ENCODE data around the gene NAPA. TPM values are rescaled to one million over a fixed set of nuclear protein-coding genes. Genes with fewer than 3 reads are reported as not detected.

NAPA gene
- polyA plus RNA-seq, 3 donors: 77.5 to 135 (median 111) TPM

- H3K79me2 ChIP-seq (ENCODE audit: insufficient read depth, low read length): no peaks in the 10 kb centered on the region
- Mint-ChIP-seq H3K9me3 (no peaks in the 10 kb centered on the region), H3K4me1 (no peaks in the 10 kb centered on the region), H3K27me3 (ENCODE audit: low read depth in 3 of 3) (peaks cover 0 to 2% (median 2%) of the 10 kb centered on the region in 3 donors), H3K27ac (no peak overlapping the region), H3K36me3 (peaks cover 71 to 93% of the 10 kb centered on the region in 2 donors), H3K4me3 (no peak overlapping the region)
- no peaks in the 10 kb centered on the region for H3K4me1 ChIP-seq (ENCODE audit: control insufficient read depth in 1 of 2, insufficient read depth in 2 of 2, low read length in 2 of 2)
- no peak overlapping the region for H3K4me2 ChIP-seq (replicated peaks; ENCODE audit: extremely low read depth, low read length, poor library complexity, severe bottlenecking)
- H3K9me3 ChIP-seq (replicated peaks in 1 of 2; ENCODE audit: control insufficient read depth in 1 of 2, insufficient read depth in 1 of 2, low read length in 2 of 2): no peaks in the 10 kb centered on the region
- H3K27me3 ChIP-seq (ENCODE audit: control insufficient read depth in 2 of 2, insufficient read depth in 2 of 2, low read length in 2 of 2): no peaks in the 10 kb centered on the region
- no peak overlapping the region for H3K27ac ChIP-seq (ENCODE audit: low read depth in 1 of 2, low read length in 2 of 2)
- no peak overlapping the region for H3K9ac ChIP-seq (ENCODE audit: insufficient read depth, low read length, poor library complexity, severe bottlenecking)
- intact Hi-C loops (cut with micrococcal nuclease): no loop called here
- H3K4me3 ChIP-seq (replicated peaks in 1 of 3; ENCODE audit: low read depth in 2 of 3, low read length in 3 of 3): no peak overlapping the region
- 97% methylated on average over 4 of the region's 5 CpGs for WGBS (ENCODE audit: insufficient coverage)
- no peak for DNase-seq
- TF ChIP-seq CTCF (IDR thresholded peaks at IDR 0.05): no peak
- no peak overlapping the region for H2AFZ ChIP-seq (ENCODE audit: insufficient read depth, low read depth, low read length, poor library complexity, severe bottlenecking)
- peaks cover 72% of the 10 kb centered on the region for H4K20me1 ChIP-seq (ENCODE audit: insufficient read depth, low read length)
- H3K36me3 ChIP-seq (replicated peaks in 1 of 2; ENCODE audit: control insufficient read depth in 1 of 2, insufficient read depth in 2 of 2, low read length in 2 of 2): peaks cover 90 to 100% of the 10 kb centered on the region in 2 donors
Observed at GRCh38 chr19:47494211-47494547, 20.7 kb downstream of the NAPA start.

- Histone ChIP-seq H2AFZ (ENCODE audit: insufficient read depth, low read depth, low read length, poor library complexity, severe bottlenecking) (no peak overlapping the region), H3K36me3 (replicated peaks in 1 of 2; ENCODE audit: control insufficient read depth in 1 of 2, insufficient read depth in 2 of 2, low read length in 2 of 2) (peaks cover 89 to 100% of the 10 kb centered on the region in 2 donors), H3K9ac (ENCODE audit: insufficient read depth, low read length, poor library complexity, severe bottlenecking) (no peak overlapping the region), H3K4me2 (replicated peaks; ENCODE audit: extremely low read depth, low read length, poor library complexity, severe bottlenecking) (no peak overlapping the region), H3K4me3 (replicated peaks in 1 of 3; ENCODE audit: low read depth in 2 of 3, low read length in 3 of 3) (no peak overlapping the region), H3K27ac (ENCODE audit: low read depth in 1 of 2, low read length in 2 of 2) (no peak overlapping the region), H3K79me2 (ENCODE audit: insufficient read depth, low read length) (no peaks in the 10 kb centered on the region), H3K9me3 (replicated peaks in 1 of 2; ENCODE audit: control insufficient read depth in 1 of 2, insufficient read depth in 1 of 2, low read length in 2 of 2) (no peaks in the 10 kb centered on the region), H3K27me3 (ENCODE audit: control insufficient read depth in 2 of 2, insufficient read depth in 2 of 2, low read length in 2 of 2) (no peaks in the 10 kb centered on the region), H4K20me1 (ENCODE audit: insufficient read depth, low read length) (peaks cover 67% of the 10 kb centered on the region), H3K4me1 (ENCODE audit: control insufficient read depth in 1 of 2, insufficient read depth in 2 of 2, low read length in 2 of 2) (no peaks in the 10 kb centered on the region)
- Mint-ChIP-seq H3K36me3 (peaks cover 70 to 92% of the 10 kb centered on the region in 2 donors), H3K27ac (peak overlapping the region in 2 of 7 donors; percentile 21 to 47), H3K4me1 (no peaks in the 10 kb centered on the region), H3K9me3 (no peaks in the 10 kb centered on the region), H3K27me3 (ENCODE audit: low read depth in 3 of 3) (peaks cover 0 to 2% (median 2%) of the 10 kb centered on the region in 3 donors), H3K4me3 (no peak overlapping the region)
- DNase-seq: no peak
- WGBS (ENCODE audit: insufficient coverage): 100% methylated on average over 12 of the region's 18 CpGs
- no peak for TF ChIP-seq CTCF (IDR thresholded peaks at IDR 0.05)
- intact Hi-C loops (cut with micrococcal nuclease): no loop called here
Observed at GRCh38 chr19:47493378-47494210, 21.3 kb downstream of the NAPA start.

Measured in CD14-positive monocyte (primary cell).